ENCODE data around the gene ZNF579. TPM values are rescaled to one million over a fixed set of nuclear protein-coding genes. Genes with fewer than 3 reads are reported as not detected.

Gene ZNF579
- total and polyA plus RNA-seq, 2 of the 13 experiments (the other 11 are each of a cell fraction or from before 2014, with no cell fraction given): 2.1 to 2.9 TPM

DNA sequence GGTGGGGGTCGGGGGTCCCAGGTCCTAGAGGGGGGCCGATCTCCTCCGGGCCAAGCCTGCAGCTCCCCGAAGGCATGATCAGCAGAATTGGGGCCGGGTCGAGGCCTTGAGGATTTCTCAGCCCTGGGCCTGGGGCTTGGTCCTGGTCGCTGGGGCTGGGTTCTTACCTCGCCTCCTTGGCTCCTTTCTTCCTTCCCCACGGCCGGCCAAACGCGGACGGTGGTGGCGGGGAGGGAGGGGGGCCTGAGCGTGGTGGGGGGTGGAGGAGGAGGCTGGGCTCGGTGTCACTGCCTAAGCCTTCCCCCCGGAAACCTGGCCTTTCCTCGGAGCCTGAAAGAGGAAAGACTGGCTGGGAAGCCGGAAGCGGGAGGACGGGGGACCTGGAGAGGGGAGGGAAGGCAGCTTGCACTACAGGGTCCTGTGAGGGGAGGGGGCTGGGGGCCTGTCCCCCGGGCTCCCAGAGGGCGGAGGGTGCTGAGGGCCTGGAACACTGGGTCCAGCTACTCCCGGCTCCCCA, at the start of gene ZNF579 (continued):
- TF ChIP-seq RERE (CRISPR knock-in tag; IDR thresholded peaks at IDR 0.05; ENCODE audit: low read depth): no peak
- TF ChIP-seq, protein P1, sequence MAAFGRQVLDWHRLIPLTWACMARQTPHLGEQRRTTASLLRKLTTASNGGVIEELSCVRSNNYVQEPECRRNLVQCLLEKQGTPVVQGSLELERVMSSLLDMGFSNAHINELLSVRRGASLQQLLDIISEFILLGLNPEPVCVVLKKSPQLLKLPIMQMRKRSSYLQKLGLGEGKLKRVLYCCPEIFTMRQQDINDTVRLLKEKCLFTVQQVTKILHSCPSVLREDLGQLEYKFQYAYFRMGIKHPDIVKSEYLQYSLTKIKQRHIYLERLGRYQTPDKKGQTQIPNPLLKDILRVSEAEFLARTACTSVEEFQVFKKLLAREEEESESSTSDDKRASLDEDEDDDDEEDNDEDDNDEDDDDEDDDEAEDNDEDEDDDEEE (CRISPR knock-in tag; IDR thresholded peaks at IDR 0.05): no peak
- TF ChIP-seq HMGXB3 (CRISPR knock-in tag; IDR thresholded peaks at IDR 0.05; ENCODE audit: borderline replicate concordance): no peak; the same call in 1 of the 2 replicates
- TF ChIP-seq PHF8 (CRISPR knock-in tag; IDR thresholded peaks at IDR 0.05): peak; percentile 60
- no peak for TF ChIP-seq ZNF550 (CRISPR knock-in tag; IDR thresholded peaks at IDR 0.05; ENCODE audit: borderline replicate concordance)
- TF ChIP-seq HMGA1 (CRISPR knock-in tag; conservative IDR thresholded peaks at IDR 0.05): no peak
- 0 out of 2 replicates have a peak, but pooled peaks have one; percentile 15 for TF ChIP-seq KMT2B (CRISPR knock-in tag; IDR thresholded peaks at IDR 0.05)
- peak; percentile 68; the same call in 1 of the 2 replicates for TF ChIP-seq ZNF24 (IDR thresholded peaks at IDR 0.05)
- TF ChIP-seq ARID5B (CRISPR knock-in tag; IDR thresholded peaks at IDR 0.05): peak; percentile 24; the same call in 1 of the 2 replicates
- no peak for TF ChIP-seq HNRNPLL (IDR thresholded peaks at IDR 0.05; ENCODE audit: low read depth, low read length, poor library complexity, severe bottlenecking)
- no peak for TF ChIP-seq AHR (CRISPR knock-in tag; IDR thresholded peaks at IDR 0.05)
- TF ChIP-seq ZNF841 (CRISPR knock-in tag; IDR thresholded peaks at IDR 0.05; ENCODE audit: borderline replicate concordance): no peak
- TF ChIP-seq ZNF674 (CRISPR knock-in tag; IDR thresholded peaks at IDR 0.05; ENCODE audit: low read depth): no peak
- peak; percentile 91 for TF ChIP-seq MAZ (IDR thresholded peaks at IDR 0.05; ENCODE audit: borderline replicate concordance, low read depth, low read length)
- TF ChIP-seq MAZ (CRISPR knock-in tag; IDR thresholded peaks at IDR 0.05; ENCODE audit: low read depth): peak; percentile 92
